K562 (cell line): ENCODE measurements around the gene VEGFA. TPM values are rescaled to one million over a fixed set of nuclear protein-coding genes. Genes with fewer than 3 reads are reported as not detected.

Experiments used
- HINFP ChIP-seq: fragments of 450-650 bp; conservative IDR thresholded peaks from 2 replicates; pipeline ENCODE4 v1.6.1; 2016; ENCODE audit warnings: missing genetic modification characterization, low read depth, mild to moderate bottlenecking, control low read depth, missing compliant biosample characterization
- NFIX ChIP-seq: fragments of 250-450 bp; sonication (Bioruptor Pico); IDR thresholded peaks from 2 replicates; pipeline ENCODE4 v1.4.0; 2020; ENCODE audit warnings: low read depth, mild to moderate bottlenecking, moderate library complexity
- POLR2H ChIP-seq: IDR thresholded peaks from 2 replicates; pipeline ENCODE4 v1.6.1; 2016; ENCODE audit warnings: missing genetic modification characterization, low read depth, mild to moderate bottlenecking, control low read depth, missing compliant biosample characterization, moderate library complexity
- TBP ChIP-seq: optimal IDR thresholded peaks from 2 replicates; pipeline ENCODE3; 2011; ENCODE audit warnings: low read depth, low read length, improper control_type of control experiment
- ZBTB5 ChIP-seq: fragments of 450-650 bp; IDR thresholded peaks from 2 replicates; pipeline ENCODE4 v1.6.1; 2017; ENCODE audit warnings: antibody characterized with exemption
- polyA plus RNA-seq, 8 experiments: library from polyadenylated mRNA; depleted of rRNA in 4 of 8; stranded (reverse) in 5 of 8; unstranded in 3 of 8; fragments of >200 nt; fragmentation: Nextera tagmentation in 2 of 8; fragmentation: Illumina TruSeq in 1 of 8; extraction: Ambion mirVana in 2 of 8; extraction: Trizol in 1 of 8; gene quantifications; 2 replicates each; pipeline versions ENCODE4 v1.2.1 to v1.2.3, GENCODE V29; 2011 to 2014; ENCODE audit warnings: inconsistent platforms in 1 of 8, missing spikeins in 1 of 8
- total RNA-seq, 7 experiments: library from RNA; depleted of rRNA in 6 of 7; stranded (reverse); fragments of >200 nt in 6 of 7; fragmentation: Illumina TruSeq in 2 of 7; extraction: Trizol in 2 of 7; gene quantifications; 2 replicates each; pipeline versions ENCODE4 v1.2.1 to v1.2.3, GENCODE V29; 2011 to 2021; ENCODE audit warnings: low replicate concordance in 1 of 7
- TF ChIP-seq, protein P1 (sequence below): sonication (generic); formaldehyde crosslinking; IDR thresholded peaks from 2 replicates; pipeline ENCODE4 v1.8.0; 2022; ENCODE audit warnings: missing genetic modification reagents, mild to moderate bottlenecking, borderline replicate concordance
- TF ChIP-seq, protein P2 (sequence below): sonication (generic); formaldehyde crosslinking; IDR thresholded peaks from 2 replicates; pipeline ENCODE4 v1.9.0; 2022; ENCODE audit warnings: mild to moderate bottlenecking, missing genetic modification reagents
- TF ChIP-seq, protein P3 (sequence below): fragments of 450-650 bp; formaldehyde crosslinking; IDR thresholded peaks from 2 replicates; pipeline ENCODE4 v1.4.0; 2020; ENCODE audit warnings: mild to moderate bottlenecking, moderate library complexity
- TF ChIP-seq, protein P4 (sequence below): fragments of 450-650 bp; IDR thresholded peaks from 2 replicates; pipeline ENCODE4 v1.6.1; 2018; ENCODE audit warnings: mild to moderate bottlenecking, low read depth; ENCODE audit not compliant: partially characterized antibody
- TF ChIP-seq, protein P5 (sequence below): fragments of 250-450 bp; sonication (Bioruptor Pico); IDR thresholded peaks from 2 replicates; pipeline ENCODE4 v1.4.0; 2020; ENCODE audit warnings: mild to moderate bottlenecking, moderate library complexity, borderline replicate concordance

The VEGFA gene
- total and polyA plus RNA-seq, 9 of the 15 experiments (the other 6 are each of a cell fraction or from before 2014, with no cell fraction given): 14.0 to 271 (median 124) TPM

GRCh38 chr6:43724914-43725642, 44.9 kb upstream of the VEGFA start (continued):
- TF ChIP-seq, protein P1, sequence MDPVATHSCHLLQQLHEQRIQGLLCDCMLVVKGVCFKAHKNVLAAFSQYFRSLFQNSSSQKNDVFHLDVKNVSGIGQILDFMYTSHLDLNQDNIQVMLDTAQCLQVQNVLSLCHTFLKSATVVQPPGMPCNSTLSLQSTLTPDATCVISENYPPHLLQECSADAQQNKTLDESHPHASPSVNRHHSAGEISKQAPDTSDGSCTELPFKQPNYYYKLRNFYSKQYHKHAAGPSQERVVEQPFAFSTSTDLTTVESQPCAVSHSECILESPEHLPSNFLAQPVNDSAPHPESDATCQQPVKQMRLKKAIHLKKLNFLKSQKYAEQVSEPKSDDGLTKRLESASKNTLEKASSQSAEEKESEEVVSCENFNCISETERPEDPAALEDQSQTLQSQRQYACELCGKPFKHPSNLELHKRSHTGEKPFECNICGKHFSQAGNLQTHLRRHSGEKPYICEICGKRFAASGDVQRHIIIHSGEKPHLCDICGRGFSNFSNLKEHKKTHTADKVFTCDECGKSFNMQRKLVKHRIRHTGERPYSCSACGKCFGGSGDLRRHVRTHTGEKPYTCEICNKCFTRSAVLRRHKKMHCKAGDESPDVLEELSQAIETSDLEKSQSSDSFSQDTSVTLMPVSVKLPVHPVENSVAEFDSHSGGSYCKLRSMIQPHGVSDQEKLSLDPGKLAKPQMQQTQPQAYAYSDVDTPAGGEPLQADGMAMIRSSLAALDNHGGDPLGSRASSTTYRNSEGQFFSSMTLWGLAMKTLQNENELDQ: no peak
- no peak for TF ChIP-seq ZBTB5
- TF ChIP-seq HINFP (tag): no peak
- TF ChIP-seq TBP: peak; percentile 51
- TF ChIP-seq, protein P2, sequence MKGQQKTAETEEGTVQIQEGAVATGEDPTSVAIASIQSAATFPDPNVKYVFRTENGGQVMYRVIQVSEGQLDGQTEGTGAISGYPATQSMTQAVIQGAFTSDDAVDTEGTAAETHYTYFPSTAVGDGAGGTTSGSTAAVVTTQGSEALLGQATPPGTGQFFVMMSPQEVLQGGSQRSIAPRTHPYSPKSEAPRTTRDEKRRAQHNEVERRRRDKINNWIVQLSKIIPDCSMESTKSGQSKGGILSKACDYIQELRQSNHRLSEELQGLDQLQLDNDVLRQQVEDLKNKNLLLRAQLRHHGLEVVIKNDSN: peak; percentile 86
- TF ChIP-seq, protein P3, sequence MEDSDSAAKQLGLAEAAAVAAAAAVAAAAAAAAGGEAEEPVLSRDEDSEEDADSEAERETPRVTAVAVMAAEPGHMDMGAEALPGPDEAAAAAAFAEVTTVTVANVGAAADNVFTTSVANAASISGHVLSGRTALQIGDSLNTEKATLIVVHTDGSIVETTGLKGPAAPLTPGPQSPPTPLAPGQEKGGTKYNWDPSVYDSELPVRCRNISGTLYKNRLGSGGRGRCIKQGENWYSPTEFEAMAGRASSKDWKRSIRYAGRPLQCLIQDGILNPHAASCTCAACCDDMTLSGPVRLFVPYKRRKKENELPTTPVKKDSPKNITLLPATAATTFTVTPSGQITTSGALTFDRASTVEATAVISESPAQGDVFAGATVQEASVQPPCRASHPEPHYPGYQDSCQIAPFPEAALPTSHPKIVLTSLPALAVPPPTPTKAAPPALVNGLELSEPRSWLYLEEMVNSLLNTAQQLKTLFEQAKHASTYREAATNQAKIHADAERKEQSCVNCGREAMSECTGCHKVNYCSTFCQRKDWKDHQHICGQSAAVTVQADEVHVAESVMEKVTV (CRISPR knock-in tag): no peak
- TF ChIP-seq POLR2H (tag): no peak
- TF ChIP-seq, protein P4, sequence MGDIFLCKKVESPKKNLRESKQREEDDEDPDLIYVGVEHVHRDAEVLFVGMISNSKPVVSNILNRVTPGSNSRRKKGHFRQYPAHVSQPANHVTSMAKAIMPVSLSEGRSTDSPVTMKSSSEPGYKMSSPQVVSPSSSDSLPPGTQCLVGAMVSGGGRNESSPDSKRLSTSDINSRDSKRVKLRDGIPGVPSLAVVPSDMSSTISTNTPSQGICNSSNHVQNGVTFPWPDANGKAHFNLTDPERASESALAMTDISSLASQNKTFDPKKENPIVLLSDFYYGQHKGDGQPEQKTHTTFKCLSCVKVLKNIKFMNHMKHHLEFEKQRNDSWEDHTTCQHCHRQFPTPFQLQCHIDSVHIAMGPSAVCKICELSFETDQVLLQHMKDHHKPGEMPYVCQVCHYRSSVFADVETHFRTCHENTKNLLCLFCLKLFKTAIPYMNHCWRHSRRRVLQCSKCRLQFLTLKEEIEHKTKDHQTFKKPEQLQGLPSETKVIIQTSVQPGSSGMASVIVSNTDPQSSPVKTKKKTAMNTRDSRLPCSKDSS: no peak
- TF ChIP-seq NFIX (CRISPR knock-in tag): peak; percentile 43; the same call in 1 of the 2 replicates
- TF ChIP-seq, protein P5, sequence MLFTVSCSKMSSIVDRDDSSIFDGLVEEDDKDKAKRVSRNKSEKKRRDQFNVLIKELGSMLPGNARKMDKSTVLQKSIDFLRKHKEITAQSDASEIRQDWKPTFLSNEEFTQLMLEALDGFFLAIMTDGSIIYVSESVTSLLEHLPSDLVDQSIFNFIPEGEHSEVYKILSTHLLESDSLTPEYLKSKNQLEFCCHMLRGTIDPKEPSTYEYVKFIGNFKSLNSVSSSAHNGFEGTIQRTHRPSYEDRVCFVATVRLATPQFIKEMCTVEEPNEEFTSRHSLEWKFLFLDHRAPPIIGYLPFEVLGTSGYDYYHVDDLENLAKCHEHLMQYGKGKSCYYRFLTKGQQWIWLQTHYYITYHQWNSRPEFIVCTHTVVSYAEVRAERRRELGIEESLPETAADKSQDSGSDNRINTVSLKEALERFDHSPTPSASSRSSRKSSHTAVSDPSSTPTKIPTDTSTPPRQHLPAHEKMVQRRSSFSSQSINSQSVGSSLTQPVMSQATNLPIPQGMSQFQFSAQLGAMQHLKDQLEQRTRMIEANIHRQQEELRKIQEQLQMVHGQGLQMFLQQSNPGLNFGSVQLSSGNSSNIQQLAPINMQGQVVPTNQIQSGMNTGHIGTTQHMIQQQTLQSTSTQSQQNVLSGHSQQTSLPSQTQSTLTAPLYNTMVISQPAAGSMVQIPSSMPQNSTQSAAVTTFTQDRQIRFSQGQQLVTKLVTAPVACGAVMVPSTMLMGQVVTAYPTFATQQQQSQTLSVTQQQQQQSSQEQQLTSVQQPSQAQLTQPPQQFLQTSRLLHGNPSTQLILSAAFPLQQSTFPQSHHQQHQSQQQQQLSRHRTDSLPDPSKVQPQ (CRISPR knock-in tag): no peak
